ENCODE results near the gene AKNA. TPM values are rescaled to one million over a fixed set of nuclear protein-coding genes. Genes with fewer than 3 reads are reported as not detected.
"Not testable (repeated sequence)": the region's sequence is repeated elsewhere in the genome, so short reads cannot be mapped to it uniquely, and the experiment has no call there.

Gene AKNA
- total and polyA plus RNA-seq, 7 experiments from 2014 or later, result 20.5 to 403 (median 347) TPM

- H3K4me3 ChIP-seq (ENCODE audit: low read length); H3K9me3 ChIP-seq (ENCODE audit: control insufficient read depth in 2 of 3, low read length in 3 of 3); H3K4me1 Mint-ChIP-seq; intact Hi-C loops (cut with micrococcal nuclease); POLR2A ChIA-PET; H3K27me3 Mint-ChIP-seq; H3K27ac ChIP-seq (ENCODE audit: low read depth, low read length); H3K27ac Mint-ChIP-seq; H3K36me3 Mint-ChIP-seq; DNase-seq; H3K27me3 ChIP-seq (ENCODE audit: control insufficient read depth in 2 of 2, insufficient read depth in 2 of 2, low read length in 2 of 2); H3K4me1 ChIP-seq (ENCODE audit: control insufficient read depth in 2 of 2, insufficient read depth in 2 of 2, low read length in 2 of 2); H3K9me3 Mint-ChIP-seq; H3K4me3 Mint-ChIP-seq; H3K36me3 ChIP-seq (ENCODE audit: control insufficient read depth in 2 of 3, insufficient read depth in 3 of 3, low read length in 3 of 3): not testable (repeated sequence)
- ATAC-seq, result peak; percentile 17
- CTCF ChIA-PET, result interaction anchor here (1.7 kb wide), 1 partner anchor 329 kb away, joined by 3 read pairs; no protein-coding TSS in a partner anchor
Measured at GRCh38 chr9:114324965-114325364, 62.8 kb downstream of the AKNA start.

GRCh38 chr9:114324492-114324891 is 63.3 kb downstream of the AKNA start:
- Mint-ChIP-seq H3K36me3 (no peaks in the 10 kb centered on the region), H3K27ac (no peak overlapping the region), H3K9me3 (no peaks in the 10 kb centered on the region), H3K4me3 (no peak overlapping the region), H3K4me1 (no peaks in the 10 kb centered on the region), H3K27me3 (peaks cover 0 to 3% (median 0%) of the 10 kb centered on the region in 5 donors)
- H3K9me3 ChIP-seq (ENCODE audit: control insufficient read depth in 2 of 3, low read length in 3 of 3), result no peaks in the 10 kb centered on the region
- POLR2A ChIA-PET, result no interaction called here
- H3K27me3 ChIP-seq (ENCODE audit: control insufficient read depth in 2 of 2, insufficient read depth in 2 of 2, low read length in 2 of 2), result no peaks in the 10 kb centered on the region
- no peaks in the 10 kb centered on the region for H3K36me3 ChIP-seq (ENCODE audit: control insufficient read depth in 2 of 3, insufficient read depth in 3 of 3, low read length in 3 of 3)
- no peak overlapping the region for H3K27ac ChIP-seq (ENCODE audit: low read depth, low read length)
- H3K4me3 ChIP-seq (ENCODE audit: low read length), result no peak overlapping the region
- intact Hi-C loops (cut with micrococcal nuclease), result no loop called here
- no peaks in the 10 kb centered on the region for H3K4me1 ChIP-seq (ENCODE audit: control insufficient read depth in 2 of 2, insufficient read depth in 2 of 2, low read length in 2 of 2)
- no peak for DNase-seq
- no peak for ATAC-seq
- CTCF ChIA-PET, result no interaction called here

- POLR2A ChIA-PET; H3K9me3 ChIP-seq (ENCODE audit: control insufficient read depth in 2 of 3, low read length in 3 of 3); CTCF ChIA-PET; ATAC-seq; H3K4me1 Mint-ChIP-seq; H3K36me3 ChIP-seq (ENCODE audit: control insufficient read depth in 2 of 3, insufficient read depth in 3 of 3, low read length in 3 of 3); H3K27ac ChIP-seq (ENCODE audit: low read depth, low read length); H3K4me1 ChIP-seq (ENCODE audit: control insufficient read depth in 2 of 2, insufficient read depth in 2 of 2, low read length in 2 of 2); H3K27me3 Mint-ChIP-seq; DNase-seq; intact Hi-C loops (cut with micrococcal nuclease); H3K4me3 Mint-ChIP-seq; H3K9me3 Mint-ChIP-seq; H3K36me3 Mint-ChIP-seq; H3K27me3 ChIP-seq (ENCODE audit: control insufficient read depth in 2 of 2, insufficient read depth in 2 of 2, low read length in 2 of 2); H3K4me3 ChIP-seq (ENCODE audit: low read length); H3K27ac Mint-ChIP-seq: not testable (repeated sequence)
Measured at GRCh38 chr9:114323849-114324248, 63.9 kb downstream of the AKNA start.

- POLR2A ChIA-PET; H3K36me3 ChIP-seq (ENCODE audit: control insufficient read depth in 2 of 3, insufficient read depth in 3 of 3, low read length in 3 of 3); H3K4me1 ChIP-seq (ENCODE audit: control insufficient read depth in 2 of 2, insufficient read depth in 2 of 2, low read length in 2 of 2); H3K27me3 ChIP-seq (ENCODE audit: control insufficient read depth in 2 of 2, insufficient read depth in 2 of 2, low read length in 2 of 2); H3K4me3 Mint-ChIP-seq; CTCF ChIA-PET; H3K9me3 Mint-ChIP-seq; ATAC-seq; intact Hi-C loops (cut with micrococcal nuclease); H3K27ac ChIP-seq (ENCODE audit: low read depth, low read length); H3K27me3 Mint-ChIP-seq; H3K9me3 ChIP-seq (ENCODE audit: control insufficient read depth in 2 of 3, low read length in 3 of 3); H3K4me3 ChIP-seq (ENCODE audit: low read length); H3K36me3 Mint-ChIP-seq; H3K4me1 Mint-ChIP-seq; DNase-seq: not testable (repeated sequence)
- peak within 1 kb of the TSS in 1 of 9 donors; percentile 43 for H3K27ac Mint-ChIP-seq
Measured at GRCh38 chr9:114322831-114323531, 64.8 kb downstream of the AKNA start, which contains the start of gene ORM1. ORM1 (plus strand) TSS chr9:114323098; CDS start chr9:114323134, 36 bp downstream.

- H3K27ac Mint-ChIP-seq, result peak overlapping the region in 1 of 9 donors; percentile 43
- H3K36me3 ChIP-seq (ENCODE audit: control insufficient read depth in 2 of 3, insufficient read depth in 3 of 3, low read length in 3 of 3); H3K27me3 Mint-ChIP-seq; POLR2A ChIA-PET; H3K4me1 ChIP-seq (ENCODE audit: control insufficient read depth in 2 of 2, insufficient read depth in 2 of 2, low read length in 2 of 2); H3K9me3 ChIP-seq (ENCODE audit: control insufficient read depth in 2 of 3, low read length in 3 of 3); H3K9me3 Mint-ChIP-seq; H3K36me3 Mint-ChIP-seq; H3K27me3 ChIP-seq (ENCODE audit: control insufficient read depth in 2 of 2, insufficient read depth in 2 of 2, low read length in 2 of 2); H3K27ac ChIP-seq (ENCODE audit: low read depth, low read length); DNase-seq; ATAC-seq; H3K4me3 ChIP-seq (ENCODE audit: low read length); H3K4me3 Mint-ChIP-seq; H3K4me1 Mint-ChIP-seq; intact Hi-C loops (cut with micrococcal nuclease): not testable (repeated sequence)
- CTCF ChIA-PET, result interaction anchor here (0.7 kb wide), 1 partner anchor 186 kb away, joined by 3 read pairs; no protein-coding TSS in a partner anchor
Measured at GRCh38 chr9:114322160-114322818, 65.5 kb downstream of the AKNA start.

GRCh38 chr9:114321759-114322158 is 66.0 kb downstream of the AKNA start:
- CTCF ChIA-PET, result interaction anchor here (0.7 kb wide), 1 partner anchor 186 kb away, joined by 3 read pairs; no protein-coding TSS in a partner anchor
- H3K27ac Mint-ChIP-seq, result no peak overlapping the region
- H3K27ac ChIP-seq (ENCODE audit: low read depth, low read length), result no peak overlapping the region

GRCh38 chr9:114320710-114321109 is 67.1 kb downstream of the AKNA start:
- ATAC-seq; H3K27me3 ChIP-seq (ENCODE audit: control insufficient read depth in 2 of 2, insufficient read depth in 2 of 2, low read length in 2 of 2); H3K27ac Mint-ChIP-seq; H3K4me1 ChIP-seq (ENCODE audit: control insufficient read depth in 2 of 2, insufficient read depth in 2 of 2, low read length in 2 of 2); H3K4me1 Mint-ChIP-seq; H3K9me3 Mint-ChIP-seq; H3K36me3 ChIP-seq (ENCODE audit: control insufficient read depth in 2 of 3, insufficient read depth in 3 of 3, low read length in 3 of 3); H3K4me3 ChIP-seq (ENCODE audit: low read length); H3K36me3 Mint-ChIP-seq; H3K27ac ChIP-seq (ENCODE audit: low read depth, low read length); H3K9me3 ChIP-seq (ENCODE audit: control insufficient read depth in 2 of 3, low read length in 3 of 3); DNase-seq; H3K27me3 Mint-ChIP-seq; intact Hi-C loops (cut with micrococcal nuclease); H3K4me3 Mint-ChIP-seq: not testable (repeated sequence)
- POLR2A ChIA-PET, result interaction anchor here (0.6 kb wide), 1 partner anchor 299 kb away, joined by 4 read pairs; no protein-coding TSS in a partner anchor
- CTCF ChIA-PET, result interaction anchor here (0.6 kb wide), 1 partner anchor 729 kb away, joined by 3 read pairs; no protein-coding TSS in a partner anchor

More at GRCh38 chr9:114321759-114322158, 66.0 kb downstream of the AKNA start:
- no peaks in the 10 kb centered on the region for H3K36me3 ChIP-seq (ENCODE audit: control insufficient read depth in 2 of 3, insufficient read depth in 3 of 3, low read length in 3 of 3)
- POLR2A ChIA-PET, result no interaction called here
- no peak overlapping the region for H3K4me3 ChIP-seq (ENCODE audit: low read length)
- Mint-ChIP-seq H3K36me3 (no peaks in the 10 kb centered on the region), H3K4me3 (no peak overlapping the region), H3K9me3 (no peaks in the 10 kb centered on the region), H3K4me1 (peaks cover 0 to 7% (median 0%) of the 10 kb centered on the region in 7 donors), H3K27me3 (peaks cover 0 to 6% (median 3%) of the 10 kb centered on the region in 5 donors)
- DNase-seq (no peak), ATAC-seq (no peak)
- intact Hi-C loops (cut with micrococcal nuclease), result no loop called here
- H3K4me1 ChIP-seq (ENCODE audit: control insufficient read depth in 2 of 2, insufficient read depth in 2 of 2, low read length in 2 of 2), result no peaks in the 10 kb centered on the region
- H3K9me3 ChIP-seq (ENCODE audit: control insufficient read depth in 2 of 3, low read length in 3 of 3), result no peaks in the 10 kb centered on the region
- H3K27me3 ChIP-seq (ENCODE audit: control insufficient read depth in 2 of 2, insufficient read depth in 2 of 2, low read length in 2 of 2), result no peaks in the 10 kb centered on the region

All from naive thymus-derived CD4-positive, alpha-beta T cell (primary cell).